A204.1 (cell line): ENCODE data around the gene SLC38A4.
A peak's percentile ranks its signal among the peaks of the same experiment; 100 is the strongest.
"Not testable (repeated sequence)": the region's sequence is repeated elsewhere in the genome, so short reads cannot be mapped to it uniquely, and the experiment has no call there.

Source experiments
- FAIRE-seq: peaks from 2 replicates; lab custom pipeline; 2012; peaks lifted over from hg19 to GRCh38; lab: Jason Lieb, UNC

SLC38A4 gene, protein sequence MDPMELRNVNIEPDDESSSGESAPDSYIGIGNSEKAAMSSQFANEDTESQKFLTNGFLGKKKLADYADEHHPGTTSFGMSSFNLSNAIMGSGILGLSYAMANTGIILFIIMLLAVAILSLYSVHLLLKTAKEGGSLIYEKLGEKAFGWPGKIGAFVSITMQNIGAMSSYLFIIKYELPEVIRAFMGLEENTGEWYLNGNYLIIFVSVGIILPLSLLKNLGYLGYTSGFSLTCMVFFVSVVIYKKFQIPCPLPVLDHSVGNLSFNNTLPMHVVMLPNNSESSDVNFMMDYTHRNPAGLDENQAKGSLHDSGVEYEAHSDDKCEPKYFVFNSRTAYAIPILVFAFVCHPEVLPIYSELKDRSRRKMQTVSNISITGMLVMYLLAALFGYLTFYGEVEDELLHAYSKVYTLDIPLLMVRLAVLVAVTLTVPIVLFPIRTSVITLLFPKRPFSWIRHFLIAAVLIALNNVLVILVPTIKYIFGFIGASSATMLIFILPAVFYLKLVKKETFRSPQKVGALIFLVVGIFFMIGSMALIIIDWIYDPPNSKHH

DNA sequence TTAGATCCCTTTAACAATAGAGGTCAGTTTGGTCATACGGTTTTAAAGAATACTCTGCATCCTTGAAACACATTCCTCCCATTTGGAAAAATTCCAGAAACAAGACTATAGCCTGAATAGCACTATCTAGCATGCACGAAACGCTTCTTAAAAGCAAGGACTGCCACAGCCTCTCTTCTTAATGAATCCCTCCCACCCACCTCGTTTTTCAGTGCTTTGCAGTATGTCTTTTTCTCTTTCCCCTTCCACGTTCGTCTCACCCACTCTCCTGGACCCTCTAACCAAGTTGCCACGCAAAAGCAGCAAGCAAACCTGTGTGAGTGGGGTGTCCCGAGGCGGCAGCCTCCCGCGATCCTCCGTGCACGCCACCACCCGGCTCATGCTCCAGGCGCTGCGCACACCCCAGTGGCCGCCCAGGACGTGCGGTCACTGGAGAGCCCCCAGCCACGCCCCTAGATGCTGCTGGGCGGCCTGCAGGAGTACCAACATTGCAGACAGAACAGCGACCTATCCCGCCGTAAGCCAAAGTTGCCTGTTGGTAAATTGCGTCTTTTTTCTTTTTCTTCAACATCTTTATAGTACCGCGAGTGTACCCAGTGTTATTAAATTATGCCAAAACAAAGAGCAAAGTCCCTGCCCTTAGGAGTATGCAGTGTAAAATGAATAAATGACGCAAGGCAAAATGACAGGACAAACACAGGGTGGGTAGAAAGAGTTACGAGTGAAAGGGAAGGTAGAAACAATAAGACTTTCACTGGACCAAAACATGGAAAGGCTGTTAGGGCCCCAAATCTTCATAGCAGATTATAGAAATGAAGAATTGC, at the start of gene SLC38A4:
Gene SLC38A4 (minus strand): TSS at position 407 of the 824 bp plus-strand sequence. CDS start 32,926 bp downstream, outside the sequence.
- no peak for FAIRE-seq

DNA sequence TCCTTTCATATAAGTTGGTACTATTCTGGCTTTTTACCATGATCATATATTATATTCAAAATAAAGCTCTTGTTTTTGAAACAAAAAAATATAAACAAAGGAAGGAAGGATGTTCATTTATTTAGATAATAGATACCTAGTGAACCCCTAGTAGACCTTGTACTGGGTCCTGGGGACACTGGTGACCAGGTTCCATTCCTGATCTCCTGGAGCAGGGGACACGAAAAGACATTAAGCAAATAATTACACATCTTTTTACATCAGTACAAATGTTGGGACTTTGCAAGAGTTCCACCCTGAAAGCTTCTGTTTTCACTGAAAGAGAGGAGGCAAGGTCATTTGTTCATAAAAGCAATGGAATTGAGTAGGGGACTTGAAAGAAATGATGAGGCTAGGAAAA, 49.3 kb upstream of the SLC38A4 start:
- FAIRE-seq = no peak

DNA sequence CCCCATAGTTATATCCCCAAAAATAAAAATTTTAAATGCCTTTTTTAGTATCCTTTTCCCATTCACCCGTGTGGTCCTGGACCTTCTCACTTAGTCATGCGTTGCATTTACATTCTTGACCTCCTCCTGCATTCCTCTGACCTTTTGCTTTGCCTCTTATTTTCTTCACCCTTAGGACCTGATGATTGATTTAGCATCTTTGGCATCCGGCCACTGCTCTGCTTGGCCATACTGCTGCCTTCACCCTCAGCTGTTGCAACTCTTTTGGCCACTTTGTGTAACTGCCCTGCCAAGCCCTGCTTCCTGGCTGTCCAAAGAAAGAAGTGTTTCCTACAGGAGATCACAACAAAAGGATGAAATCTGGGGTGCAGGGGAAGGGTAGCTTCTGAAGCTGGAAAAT, 48.8 kb upstream of the SLC38A4 start:
- FAIRE-seq = no peak

DNA sequence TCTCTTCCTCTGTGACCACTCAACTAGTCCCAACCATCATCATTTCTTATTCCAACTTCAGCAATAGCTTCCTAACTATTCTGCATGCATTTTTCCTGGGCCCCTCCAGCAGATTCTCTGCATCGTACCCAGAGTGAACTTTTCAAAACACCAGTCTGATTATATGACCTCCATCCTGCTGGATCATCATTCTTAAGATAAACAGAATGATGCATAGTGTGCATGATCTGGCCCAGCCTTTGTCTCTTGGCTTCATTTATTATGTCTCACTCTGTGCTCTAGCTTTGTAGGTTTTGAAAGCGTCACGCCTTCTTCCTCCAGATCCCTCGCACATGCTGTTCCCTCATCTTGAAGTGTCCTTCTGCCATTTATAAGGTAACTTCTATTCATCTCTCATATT, 46.3 kb upstream of the SLC38A4 start:
- no peak for FAIRE-seq

DNA sequence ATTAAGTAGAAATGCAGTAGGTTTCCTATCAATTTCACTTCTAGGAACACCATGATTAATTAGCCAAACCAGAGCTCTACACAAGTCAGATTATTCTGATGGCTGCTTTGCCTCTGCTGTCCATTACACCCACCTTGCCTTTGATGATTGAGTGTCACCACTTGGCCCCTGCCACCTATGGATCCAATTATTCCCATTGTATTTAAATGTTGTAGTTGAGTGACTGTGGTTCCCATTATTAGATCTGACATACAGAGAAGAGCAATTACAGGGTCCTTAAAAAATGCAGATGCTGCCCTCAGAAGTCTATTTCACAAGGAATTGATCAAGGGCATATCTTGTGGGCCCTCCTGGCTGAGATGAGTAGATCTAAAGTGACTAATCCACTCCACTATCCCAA, 39.5 kb upstream of the SLC38A4 start:
- no peak for FAIRE-seq

DNA sequence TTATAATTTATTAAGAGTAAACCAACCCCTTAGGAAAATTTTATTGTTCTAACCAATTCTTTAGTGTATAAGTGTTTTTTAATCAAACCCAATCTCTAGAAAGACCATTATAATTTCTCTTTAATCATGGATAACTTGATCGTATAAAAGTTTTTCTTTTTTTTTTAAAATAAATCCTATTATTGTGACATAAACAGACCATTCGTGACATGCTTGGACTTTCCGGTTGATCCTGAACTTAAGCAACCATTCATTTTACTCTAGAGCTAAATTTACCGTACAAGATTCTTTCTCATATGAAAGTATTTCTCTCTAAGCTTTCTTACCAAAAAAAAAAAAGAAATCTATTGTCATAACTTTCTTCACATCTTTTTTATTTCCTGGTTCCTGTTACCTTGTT, 32.6 kb upstream of the SLC38A4 start:
- FAIRE-seq = peak; percentile 73

DNA sequence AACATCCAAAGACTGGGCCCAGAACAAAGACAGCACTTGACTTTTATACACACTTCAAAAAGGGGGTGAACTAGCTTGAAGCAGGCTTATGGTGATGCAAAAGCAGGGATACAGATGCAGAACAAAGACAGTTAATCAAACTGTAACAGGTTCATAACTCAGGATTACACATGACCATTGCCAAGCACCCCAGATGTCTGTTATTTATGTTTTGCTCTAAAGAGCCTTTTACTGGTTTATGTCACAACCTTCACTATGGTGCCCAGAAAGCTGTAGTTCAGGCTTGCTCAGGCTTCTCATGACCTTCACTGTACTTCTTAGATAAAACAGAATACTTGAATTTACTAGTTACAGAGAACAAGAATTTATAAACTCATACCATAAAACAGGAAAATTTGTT, 31.7 kb upstream of the SLC38A4 start:
- FAIRE-seq = no peak

DNA sequence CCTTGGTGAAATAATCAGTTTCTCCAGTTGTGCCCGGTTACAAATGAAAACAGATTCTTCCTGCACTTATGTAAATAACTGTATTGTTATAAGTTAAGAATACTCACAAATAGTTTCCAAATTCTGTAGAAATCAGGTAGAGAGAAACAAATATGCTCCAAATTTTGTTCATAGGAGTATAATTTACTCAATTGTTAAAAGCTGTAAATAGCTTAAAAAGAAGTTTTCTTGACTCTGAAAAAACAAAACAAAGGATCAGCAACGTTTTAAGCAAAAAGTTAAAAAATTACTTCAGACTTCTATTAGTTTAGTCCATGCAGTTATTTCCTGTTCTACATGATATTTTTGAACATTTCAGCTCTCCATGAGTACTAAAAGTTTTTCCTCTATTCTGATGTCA, 30.0 kb upstream of the SLC38A4 start:
- FAIRE-seq = no peak

DNA sequence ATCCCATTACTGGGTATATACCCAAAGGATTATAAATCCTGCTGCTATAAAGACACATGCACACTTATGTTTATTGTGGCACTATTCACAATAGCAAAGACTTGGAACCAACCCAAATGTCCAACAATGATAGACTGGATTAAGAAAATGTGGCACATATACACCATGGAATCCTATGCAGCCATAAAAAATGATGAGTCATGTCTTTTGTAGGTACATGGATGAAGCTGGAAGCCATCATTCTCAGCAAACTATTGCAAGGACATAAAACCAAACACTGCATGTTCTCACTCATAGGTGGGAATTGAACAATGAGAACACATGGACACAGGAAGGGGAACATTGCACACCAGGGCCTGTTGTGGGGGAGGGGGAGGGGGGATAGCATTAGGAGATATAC, 28.4 kb upstream of the SLC38A4 start:
- FAIRE-seq = not testable (repeated sequence)

DNA sequence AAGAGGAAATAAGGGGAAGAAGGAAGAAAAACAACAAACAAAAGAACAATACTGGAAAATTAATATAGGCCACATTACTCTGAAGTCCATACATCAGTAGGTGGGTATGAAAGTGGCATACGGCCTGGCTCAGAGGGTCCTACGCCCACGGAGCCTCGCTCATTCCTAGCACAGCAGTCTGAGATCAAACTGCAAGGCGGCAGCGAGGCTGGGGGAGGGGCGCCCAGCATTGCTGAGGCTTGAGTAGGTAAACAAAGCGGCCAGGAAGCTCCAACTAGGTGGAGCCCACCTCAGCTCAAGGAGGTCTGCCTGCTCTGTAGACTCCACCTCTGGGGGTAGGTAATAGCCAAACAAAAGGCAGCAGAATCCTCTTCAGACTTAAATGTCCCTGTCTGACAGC, 23.0 kb upstream of the SLC38A4 start:
- not testable (repeated sequence) for FAIRE-seq

DNA sequence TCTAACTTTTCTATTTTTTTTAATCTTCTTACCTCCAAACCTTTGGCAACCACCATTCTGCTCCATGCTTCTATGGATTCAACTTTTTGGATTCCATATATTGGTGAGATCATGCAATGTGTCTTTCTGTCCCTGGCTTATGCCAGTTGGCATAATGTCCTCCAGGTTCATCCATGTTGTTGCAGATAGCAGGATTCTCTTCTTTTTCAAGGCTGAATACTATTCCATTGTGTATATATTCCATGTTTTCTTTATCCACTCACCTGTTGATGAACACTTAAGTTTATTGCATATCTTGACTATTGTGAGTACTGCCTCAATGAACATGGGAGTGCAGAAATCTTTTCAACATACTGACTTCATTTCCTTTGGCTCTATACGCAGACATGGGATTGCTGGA, 21.2 kb upstream of the SLC38A4 start:
- no peak for FAIRE-seq

DNA sequence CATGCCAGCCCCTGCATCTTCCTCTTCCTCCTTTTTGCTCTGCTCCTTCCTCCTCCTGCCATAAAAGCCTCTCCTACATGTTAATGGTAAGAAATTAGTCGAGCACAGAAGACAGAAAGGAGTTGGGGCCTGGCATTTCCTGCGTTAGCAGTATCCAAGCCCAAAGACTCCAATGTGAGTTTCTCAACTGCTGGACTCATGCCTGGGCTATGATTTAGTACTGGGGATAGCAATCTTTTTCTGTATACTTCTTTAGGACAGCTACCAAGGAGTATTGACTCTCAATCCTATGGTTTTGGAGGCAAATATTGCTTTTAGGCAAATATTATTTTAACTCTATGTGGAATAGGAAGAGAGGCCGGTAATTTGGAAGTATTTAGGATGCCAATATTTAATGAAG, 18.0 kb upstream of the SLC38A4 start:
- FAIRE-seq = no peak

DNA sequence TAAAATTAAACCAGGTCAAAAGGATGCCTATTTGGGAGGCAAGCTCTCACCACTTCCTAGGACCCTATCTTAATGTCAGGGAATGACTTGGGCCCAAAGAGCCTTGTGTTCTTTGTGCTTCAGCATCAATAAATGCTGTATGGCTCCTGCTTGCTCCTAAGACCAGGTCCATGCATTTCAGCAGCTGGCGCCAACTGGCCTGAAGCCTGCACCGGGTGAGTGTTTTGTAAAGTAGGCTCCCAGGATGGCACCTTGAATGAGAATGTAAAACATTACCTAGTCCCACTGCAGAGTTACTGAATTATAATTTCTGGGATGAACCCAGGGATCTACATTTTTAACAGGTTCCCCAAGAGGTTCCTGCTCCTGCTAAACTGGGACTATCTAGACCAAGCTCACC, 16.1 kb upstream of the SLC38A4 start:
- FAIRE-seq = no peak

DNA sequence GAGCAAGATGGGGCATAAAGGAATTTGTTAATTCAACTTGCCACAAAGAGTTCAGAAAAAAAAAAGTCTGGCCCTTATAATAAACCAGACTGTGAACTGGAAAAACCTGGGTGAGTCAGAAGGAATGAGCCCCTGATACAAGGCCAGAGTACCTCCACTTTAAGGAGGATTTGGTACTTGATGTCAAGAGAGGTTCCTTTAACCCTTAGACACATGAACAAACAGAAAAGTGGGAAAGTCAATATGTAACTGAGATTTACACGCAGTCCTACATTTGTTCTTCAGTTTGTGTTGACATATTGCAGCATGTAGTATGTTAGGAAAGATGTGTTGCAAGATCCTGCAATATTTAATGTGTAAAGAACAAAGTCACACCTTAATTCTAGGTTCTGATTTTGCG, 14.2 kb upstream of the SLC38A4 start:
- FAIRE-seq = no peak

DNA sequence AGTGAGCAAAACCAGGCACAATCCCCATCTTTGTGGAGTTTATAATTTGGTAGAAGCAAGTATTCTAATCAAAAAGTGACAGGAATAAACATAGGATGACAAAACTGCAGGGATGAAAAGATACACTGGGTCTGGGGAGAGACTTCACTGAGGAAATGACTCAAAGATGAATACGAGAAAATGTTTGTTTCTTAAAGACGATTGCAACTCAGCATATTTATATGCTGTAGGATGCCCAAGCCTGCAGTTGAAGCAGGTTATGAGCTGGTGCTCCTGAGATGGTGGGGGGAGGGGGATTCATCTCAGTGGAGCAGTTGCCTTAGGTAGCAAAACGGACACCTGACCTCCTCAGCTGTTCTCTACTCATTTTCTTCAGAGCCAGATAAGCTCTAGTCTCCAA, 13.4 kb upstream of the SLC38A4 start:
- FAIRE-seq = no peak

DNA sequence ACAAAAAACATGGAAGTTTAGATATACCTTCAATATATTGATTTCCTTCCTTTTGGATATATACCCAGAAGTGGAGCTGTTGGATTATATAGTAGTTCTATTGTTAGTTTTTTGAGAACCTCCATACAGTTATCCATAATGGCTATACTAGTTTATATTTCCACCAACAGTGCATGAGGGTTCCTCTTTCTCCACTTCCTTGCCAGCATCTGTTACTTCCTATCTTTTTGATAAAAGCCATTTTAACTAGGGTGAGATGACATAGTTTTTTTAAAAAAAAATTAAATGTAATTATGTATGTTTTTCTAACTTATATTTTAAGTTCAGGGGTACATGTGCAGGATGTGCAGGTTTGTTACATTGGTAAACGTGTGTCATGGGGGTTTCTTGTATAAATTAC, 10.0 kb upstream of the SLC38A4 start:
- no peak for FAIRE-seq

DNA sequence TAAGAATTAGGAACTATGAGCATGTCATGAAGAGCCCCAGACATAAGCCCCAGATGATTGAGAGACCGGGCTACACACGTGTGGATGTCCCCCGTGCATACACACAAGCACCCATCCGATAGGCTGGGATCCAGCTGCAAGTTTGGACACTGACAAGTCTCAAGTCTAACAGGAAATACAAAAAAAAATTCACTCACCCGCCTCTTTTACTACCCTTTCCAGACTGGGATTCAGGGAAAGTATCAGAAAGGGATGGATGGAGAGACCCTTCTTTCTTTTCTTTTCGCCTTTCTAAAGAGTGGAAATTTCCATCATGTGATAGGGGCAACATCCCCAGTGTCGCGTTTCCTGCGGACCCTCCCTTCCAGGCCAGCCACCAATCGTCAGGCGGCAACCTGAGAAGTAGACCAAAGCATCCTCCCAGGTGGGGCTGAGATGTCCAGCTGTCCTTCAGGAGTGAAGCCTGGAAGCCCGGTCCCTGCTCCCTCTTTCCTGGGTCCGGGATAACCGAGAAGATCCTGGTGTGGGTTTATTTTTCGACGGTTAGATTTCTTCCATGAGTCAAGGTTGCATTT, 6.4 kb upstream of the SLC38A4 start:
- FAIRE-seq = no peak

DNA sequence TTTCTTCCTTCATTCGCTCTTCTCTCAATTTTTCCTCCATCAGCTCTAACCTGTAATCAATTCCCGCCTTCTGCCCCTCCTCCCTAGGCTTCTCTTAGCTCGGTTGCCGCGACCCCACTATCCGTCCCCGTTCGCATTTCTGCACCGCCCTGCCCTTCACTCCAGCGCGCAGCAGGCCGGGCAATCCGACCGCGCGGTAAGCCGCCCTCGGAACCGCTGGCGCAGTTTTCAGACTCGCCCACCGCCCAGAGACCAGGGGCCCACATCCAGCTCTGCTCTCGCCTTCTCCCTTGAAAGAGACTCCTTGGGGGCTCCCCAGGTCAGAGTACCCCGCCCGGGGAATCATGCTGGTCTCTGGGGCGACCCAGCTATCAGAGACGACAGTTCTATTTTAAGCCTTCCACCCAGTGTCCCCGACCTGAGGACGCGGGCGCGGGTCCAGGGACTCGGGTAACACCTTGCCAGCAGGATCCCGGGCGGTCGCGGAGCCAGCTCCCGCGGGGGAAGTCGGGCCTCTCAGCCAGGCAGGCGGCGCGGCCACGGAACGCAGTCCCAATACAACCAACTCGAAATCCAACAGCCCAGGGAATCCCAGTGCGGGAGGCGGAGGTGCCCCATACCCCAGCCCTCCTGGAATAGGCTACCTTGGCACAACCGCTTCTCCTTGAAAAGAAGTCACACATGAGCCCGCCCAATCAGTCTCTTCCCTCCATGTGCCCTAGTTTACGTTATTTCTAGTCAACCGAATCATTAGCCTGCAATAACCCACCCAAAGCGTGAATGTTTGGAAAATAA, 5.7 kb upstream of the SLC38A4 start:
- FAIRE-seq = no peak

DNA sequence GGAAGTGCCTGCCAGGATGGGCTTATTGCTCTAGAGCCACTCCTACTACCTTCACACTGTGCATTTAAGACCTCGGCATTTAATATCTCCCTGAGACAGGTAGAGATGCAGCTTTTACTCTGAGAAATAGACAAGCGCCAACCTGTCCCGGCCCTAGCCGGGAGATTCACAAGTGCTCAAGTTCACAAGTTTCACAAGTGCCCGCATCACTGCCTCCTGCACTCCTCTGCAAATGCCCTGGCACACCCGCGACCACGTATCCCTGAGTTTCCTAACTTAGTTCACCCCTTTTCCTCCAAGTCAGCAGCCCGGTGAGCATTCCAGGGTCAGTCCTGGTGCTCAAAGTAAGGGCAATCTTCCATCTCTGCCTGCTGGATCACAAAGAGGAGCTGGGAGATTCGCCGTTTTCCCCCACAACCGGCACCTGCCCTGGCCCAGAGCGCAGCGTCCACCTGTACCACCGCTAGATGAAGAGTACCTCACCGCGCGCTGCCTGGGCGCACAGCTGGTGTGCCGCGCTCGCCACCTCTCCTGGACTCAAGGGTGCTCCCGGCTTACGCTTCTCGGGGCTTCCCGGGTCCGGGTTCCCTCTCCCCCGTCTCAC, 5.0 kb upstream of the SLC38A4 start:
- no peak for FAIRE-seq

DNA sequence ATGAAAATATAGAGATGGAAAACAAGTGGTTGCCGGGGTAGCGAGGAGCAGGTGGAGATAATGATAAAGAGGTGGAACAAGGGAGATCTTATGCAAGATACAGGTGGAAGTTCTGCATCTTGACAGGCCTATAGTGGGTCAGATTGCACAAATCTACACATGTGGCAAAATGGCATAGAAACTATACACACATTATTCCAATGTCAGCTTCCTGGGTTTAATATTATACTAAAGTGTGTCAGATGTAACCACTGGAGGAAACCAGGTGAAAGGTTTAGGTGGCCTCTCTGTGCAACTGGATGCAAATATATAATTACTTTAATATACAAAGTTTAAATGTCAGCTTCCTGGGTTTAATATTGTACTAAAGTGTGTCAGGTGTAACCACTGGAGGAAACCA, 1.1 kb downstream of the SLC38A4 start:
- no peak for FAIRE-seq

DNA sequence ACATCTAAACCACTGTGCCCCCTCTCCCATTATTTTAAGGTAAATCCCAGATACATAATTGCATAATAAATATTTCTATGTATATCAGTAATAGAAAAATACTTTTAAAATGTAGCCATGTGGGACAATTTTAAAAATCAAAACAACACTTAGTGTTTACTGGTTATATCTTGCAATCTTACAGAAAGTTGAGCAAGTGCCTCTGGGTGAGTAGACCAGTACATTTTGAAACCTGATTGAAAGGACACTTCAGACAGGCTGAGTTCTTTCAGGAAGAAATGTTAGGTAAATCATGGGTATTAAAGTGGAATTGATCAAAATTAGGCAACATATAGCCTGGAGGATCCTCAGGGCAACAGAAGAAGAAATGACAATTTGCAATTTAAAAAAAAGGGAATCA, 7.2 kb downstream of the SLC38A4 start:
- FAIRE-seq = no peak

DNA sequence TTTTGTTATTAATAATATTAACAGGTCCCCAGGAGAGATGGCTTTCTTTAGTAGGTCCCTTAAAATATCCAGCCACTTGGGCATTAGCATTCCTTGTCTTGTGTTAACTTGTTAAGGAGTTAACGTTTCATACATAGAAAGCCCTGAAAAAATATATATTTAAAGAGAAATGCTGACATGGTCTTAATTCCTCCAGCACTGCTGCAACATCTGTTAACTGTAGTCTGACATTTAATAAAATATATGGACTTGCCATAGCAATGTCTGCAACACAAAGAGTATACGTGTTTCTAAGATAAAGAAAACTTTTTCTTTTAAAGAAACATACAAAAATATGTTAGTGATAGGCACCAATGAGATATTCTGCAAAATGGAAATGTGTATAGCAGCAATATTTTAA, 10.0 kb downstream of the SLC38A4 start:
- FAIRE-seq = no peak
